Stimulated activated naive CD8-positive, alpha-beta T cell treated with anti-CD3 and anti-CD28 coated beads, Interleukin-15, Interleukin-2, amounts not matched to agents 100 ng/mL and 50 ng/mL, for 24 hours (primary cell): Measurements from ENCODE around the gene GPX1.
"Not testable (repeated sequence)": the region's sequence is repeated elsewhere in the genome, so short reads cannot be mapped to it uniquely, and the experiment has no call there.

Source experiments
- H3K27ac Mint-ChIP-seq: one replicate; pipeline ENCODE4 v1.8.0; 2021; ENCODE audit warnings: mild to moderate bottlenecking, mixed read lengths
- H3K27me3 Mint-ChIP-seq: one replicate; pipeline ENCODE4 v1.8.0; 2021; ENCODE audit warnings: mixed read lengths
- H3K36me3 Mint-ChIP-seq: one replicate; pipeline ENCODE4 v1.8.0; 2021; ENCODE audit warnings: low read depth, mixed read lengths
- H3K4me1 Mint-ChIP-seq: one replicate; pipeline ENCODE4 v1.8.0; 2021; ENCODE audit warnings: low read depth, mixed read lengths
- H3K4me3 Mint-ChIP-seq: one replicate; pipeline ENCODE4 v1.8.0; 2021; ENCODE audit warnings: mild to moderate bottlenecking, mixed read lengths
- H3K9me3 Mint-ChIP-seq: one replicate; pipeline ENCODE4 v1.8.0; 2021; ENCODE audit warnings: mixed read lengths

GPX1 gene

GRCh38 chr3:49358217-49358883 lies at the start of gene GPX1:
TSS of gene GPX1 (minus strand) at chr3:49358353. CDS start at chr3:49358278, 75 bp downstream.
- H3K27ac Mint-ChIP-seq, result peak within 1 kb of the TSS; percentile 98
- H3K4me1 Mint-ChIP-seq, result peaks cover 39% of the 10 kb centered on the region
- no peaks in the 10 kb centered on the region for H3K27me3 Mint-ChIP-seq
- H3K4me3 Mint-ChIP-seq, result peak within 1 kb of the TSS; percentile 97
- peaks cover 63% of the 10 kb centered on the region for H3K36me3 Mint-ChIP-seq
- H3K9me3 Mint-ChIP-seq, result no peaks in the 10 kb centered on the region

- Mint-ChIP-seq H3K36me3 (peaks cover 50% of the 10 kb centered on the region), H3K27ac (no peak overlapping the region), H3K9me3 (no peaks in the 10 kb centered on the region), H3K27me3 (no peaks in the 10 kb centered on the region), H3K4me3 (peak overlapping the region; percentile 31), H3K4me1 (peaks cover 52% of the 10 kb centered on the region)
Measured at GRCh38 chr3:49406571-49407565, 48.7 kb upstream of the GPX1 start.

GRCh38 chr3:49405570-49405969 lies 47.4 kb upstream of the GPX1 start:
- not testable (repeated sequence) for H3K9me3 Mint-ChIP-seq, H3K4me3 Mint-ChIP-seq, H3K27me3 Mint-ChIP-seq
- Mint-ChIP-seq H3K36me3 (peaks cover 54% of the 10 kb centered on the region), H3K4me1 (peaks cover 63% of the 10 kb centered on the region), H3K27ac (peak overlapping the region; percentile 39)

- H3K36me3 Mint-ChIP-seq, result peaks cover 55% of the 10 kb centered on the region
- H3K27me3 Mint-ChIP-seq, result no peaks in the 10 kb centered on the region
- H3K9me3 Mint-ChIP-seq, result no peaks in the 10 kb centered on the region
- H3K4me1 Mint-ChIP-seq, result peaks cover 66% of the 10 kb centered on the region
- no peak overlapping the region for H3K27ac Mint-ChIP-seq
- no peak overlapping the region for H3K4me3 Mint-ChIP-seq
Measured at GRCh38 chr3:49403891-49404290, 45.7 kb upstream of the GPX1 start.

- no peaks in the 10 kb centered on the region for H3K27me3 Mint-ChIP-seq
- H3K36me3 Mint-ChIP-seq, result peaks cover 57% of the 10 kb centered on the region
- peak overlapping the region; percentile 65 for H3K27ac Mint-ChIP-seq
- H3K4me1 Mint-ChIP-seq, result peaks cover 66% of the 10 kb centered on the region
- no peak overlapping the region for H3K4me3 Mint-ChIP-seq
- no peaks in the 10 kb centered on the region for H3K9me3 Mint-ChIP-seq
Measured at GRCh38 chr3:49401766-49402165, 43.6 kb upstream of the GPX1 start.

- H3K27ac Mint-ChIP-seq, result peak overlapping the region; percentile 36
- no peaks in the 10 kb centered on the region for H3K27me3 Mint-ChIP-seq
- no peaks in the 10 kb centered on the region for H3K9me3 Mint-ChIP-seq
- H3K4me3 Mint-ChIP-seq, result no peak overlapping the region
- H3K4me1 Mint-ChIP-seq, result peaks cover 73% of the 10 kb centered on the region
- H3K36me3 Mint-ChIP-seq, result peaks cover 65% of the 10 kb centered on the region
Measured at GRCh38 chr3:49399461-49399860, 41.3 kb upstream of the GPX1 start.

- peaks cover 84% of the 10 kb centered on the region for H3K4me1 Mint-ChIP-seq
- H3K27me3 Mint-ChIP-seq, result no peaks in the 10 kb centered on the region
- H3K9me3 Mint-ChIP-seq, result no peaks in the 10 kb centered on the region
- H3K36me3 Mint-ChIP-seq, result peaks cover 64% of the 10 kb centered on the region
- peak overlapping the region; percentile 8 for H3K27ac Mint-ChIP-seq
- no peak overlapping the region for H3K4me3 Mint-ChIP-seq
Measured at GRCh38 chr3:49397470-49397869, 39.3 kb upstream of the GPX1 start.

- H3K36me3 Mint-ChIP-seq, result peaks cover 48% of the 10 kb centered on the region
- H3K27me3 Mint-ChIP-seq, H3K27ac Mint-ChIP-seq, H3K4me3 Mint-ChIP-seq, H3K9me3 Mint-ChIP-seq: not testable (repeated sequence)
- peaks cover 61% of the 10 kb centered on the region for H3K4me1 Mint-ChIP-seq
Measured at GRCh38 chr3:49391310-49391709, 33.2 kb upstream of the GPX1 start.

- Mint-ChIP-seq H3K27ac (no peak overlapping the region), H3K4me3 (no peak overlapping the region), H3K36me3 (peaks cover 37% of the 10 kb centered on the region), H3K9me3 (no peaks in the 10 kb centered on the region), H3K27me3 (no peaks in the 10 kb centered on the region), H3K4me1 (peaks cover 60% of the 10 kb centered on the region)
Measured at GRCh38 chr3:49389297-49389696, 31.1 kb upstream of the GPX1 start.

- Mint-ChIP-seq H3K27me3 (no peaks in the 10 kb centered on the region), H3K27ac (peak overlapping the region; percentile 31), H3K4me1 (peaks cover 65% of the 10 kb centered on the region)
Measured at GRCh38 chr3:49388289-49388820, 30.2 kb upstream of the GPX1 start.

GRCh38 chr3:49387721-49388120 lies 29.6 kb upstream of the GPX1 start:
- no peaks in the 10 kb centered on the region for H3K9me3 Mint-ChIP-seq
- H3K4me3 Mint-ChIP-seq, result no peak overlapping the region
- no peak overlapping the region for H3K27ac Mint-ChIP-seq
- H3K27me3 Mint-ChIP-seq, result no peaks in the 10 kb centered on the region
- peaks cover 36% of the 10 kb centered on the region for H3K36me3 Mint-ChIP-seq
- H3K4me1 Mint-ChIP-seq, result peaks cover 66% of the 10 kb centered on the region

More at GRCh38 chr3:49388289-49388820, 30.2 kb upstream of the GPX1 start:
- Mint-ChIP-seq H3K4me3 (no peak overlapping the region), H3K9me3 (no peaks in the 10 kb centered on the region), H3K36me3 (peaks cover 41% of the 10 kb centered on the region)

GRCh38 chr3:49386056-49386756 lies 28.1 kb upstream of the GPX1 start:
- peaks cover 64% of the 10 kb centered on the region for H3K4me1 Mint-ChIP-seq
- no peaks in the 10 kb centered on the region for H3K27me3 Mint-ChIP-seq
- H3K36me3 Mint-ChIP-seq, result peaks cover 34% of the 10 kb centered on the region
- H3K27ac Mint-ChIP-seq, result peak overlapping the region; percentile 38
- no peak overlapping the region for H3K4me3 Mint-ChIP-seq
- H3K9me3 Mint-ChIP-seq, result no peaks in the 10 kb centered on the region

- Mint-ChIP-seq H3K27me3 (no peaks in the 10 kb centered on the region), H3K9me3 (no peaks in the 10 kb centered on the region), H3K36me3 (peaks cover 34% of the 10 kb centered on the region), H3K4me1 (peaks cover 63% of the 10 kb centered on the region), H3K27ac (peak overlapping the region; percentile 38), H3K4me3 (no peak overlapping the region)
Measured at GRCh38 chr3:49385617-49386016, 27.5 kb upstream of the GPX1 start.

- no peak overlapping the region for H3K4me3 Mint-ChIP-seq
- peaks cover 6% of the 10 kb centered on the region for H3K9me3 Mint-ChIP-seq
- no peaks in the 10 kb centered on the region for H3K27me3 Mint-ChIP-seq
- peaks cover 69% of the 10 kb centered on the region for H3K4me1 Mint-ChIP-seq
- no peak overlapping the region for H3K27ac Mint-ChIP-seq
- H3K36me3 Mint-ChIP-seq, result peaks cover 47% of the 10 kb centered on the region
Measured at GRCh38 chr3:49383387-49383786, 25.2 kb upstream of the GPX1 start.
